Renal cortex interstitium (tissue), 11 donors: Measurements from ENCODE around the gene GUCY1A2. TPM values are rescaled to one million over a fixed set of nuclear protein-coding genes. Genes with fewer than 3 reads are reported as not detected.
"Not testable (repeated sequence)": the region's sequence is repeated elsewhere in the genome, so short reads cannot be mapped to it uniquely, and the experiment has no call there.

Source experiments
- DNase-seq, 11 donors: peaks; one replicate each; pipeline ENCODE4 v3.0.0-alpha.2; 2013; ENCODE audit warnings: low read depth in 9 of 11, low spot score in 4 of 11; ENCODE audit errors: extremely low read depth in 1 of 11
- polyA plus RNA-seq, 3 donors: library from polyadenylated mRNA; unstranded; fragments of 120-200 nt; gene quantifications; one replicate each; pipeline ENCODE4 v1.2.1, GENCODE V29; 2013; ENCODE audit not compliant: insufficient read length in 3 of 3

GUCY1A2 gene
- polyA plus RNA-seq, 3 donors, result 2.2 to 3.3 (median 3.0) TPM

GRCh38 chr11:106872246-106872645 is 146.0 kb downstream of the GUCY1A2 start:
- DNase-seq, result no peak

- no peak for DNase-seq
Measured at GRCh38 chr11:106858200-106858599, 160.1 kb downstream of the GUCY1A2 start.

GRCh38 chr11:106856566-106856965 is 161.7 kb downstream of the GUCY1A2 start:
- no peak for DNase-seq

- DNase-seq, result no peak
Measured at GRCh38 chr11:106854429-106854828, 163.8 kb downstream of the GUCY1A2 start.

GRCh38 chr11:106853850-106854401 is 164.3 kb downstream of the GUCY1A2 start:
- DNase-seq, result no peak

- DNase-seq, result no peak
Measured at GRCh38 chr11:106852779-106853178, 165.5 kb downstream of the GUCY1A2 start.

GRCh38 chr11:106848526-106848925 is 169.8 kb downstream of the GUCY1A2 start:
- no peak for DNase-seq

- DNase-seq, result no peak
Measured at GRCh38 chr11:106842134-106842533, 176.1 kb downstream of the GUCY1A2 start.

GRCh38 chr11:106840947-106841346 is 177.3 kb downstream of the GUCY1A2 start:
- DNase-seq, result no peak

- DNase-seq, result no peak
Measured at GRCh38 chr11:106840146-106840545, 178.1 kb downstream of the GUCY1A2 start.

GRCh38 chr11:106834567-106834966 is 183.7 kb downstream of the GUCY1A2 start:
- DNase-seq, result no peak

GRCh38 chr11:106828976-106829375 is 189.3 kb downstream of the GUCY1A2 start:
- DNase-seq, result no peak

GRCh38 chr11:106828576-106828975 is 189.7 kb downstream of the GUCY1A2 start:
- DNase-seq, result no peak

- DNase-seq, result no peak
Measured at GRCh38 chr11:106827687-106828086, 190.6 kb downstream of the GUCY1A2 start.

- not testable (repeated sequence) for DNase-seq
Measured at GRCh38 chr11:106826558-106826957, 191.7 kb downstream of the GUCY1A2 start.

- DNase-seq, result no peak
Measured at GRCh38 chr11:106821826-106822225, 196.4 kb downstream of the GUCY1A2 start.

GRCh38 chr11:106821291-106821690 is 197.0 kb downstream of the GUCY1A2 start:
- no peak for DNase-seq

GRCh38 chr11:106818443-106818842 is 199.8 kb downstream of the GUCY1A2 start:
- no peak for DNase-seq

GRCh38 chr11:106815209-106815608 is 203.1 kb downstream of the GUCY1A2 start:
- DNase-seq, result no peak

GRCh38 chr11:106813806-106814205 is 204.5 kb downstream of the GUCY1A2 start:
- DNase-seq, result no peak

GRCh38 chr11:106794058-106794457 is 224.2 kb downstream of the GUCY1A2 start:
- DNase-seq, result no peak

GRCh38 chr11:106789406-106789805 is 228.9 kb downstream of the GUCY1A2 start:
- DNase-seq, result no peak
